ENCODE data around the gene MAN2A2. TPM values are rescaled to one million over a fixed set of nuclear protein-coding genes. Genes with fewer than 3 reads are reported as not detected.

The MAN2A2 gene
- total and polyA plus RNA-seq, 2 experiments from 2014 or later: 11.2 to 32.7 TPM

GRCh38 chr15:90962021-90962420, 58.9 kb downstream of the MAN2A2 start:
- Histone ChIP-seq H3K4me3 (no peak overlapping the region), H3K79me2 (no peaks in the 10 kb centered on the region), H3K9me2 (replicated peaks; ENCODE audit: insufficient read depth) (no peaks in the 10 kb centered on the region), H3K9me3 (ENCODE audit: low read depth) (no peaks in the 10 kb centered on the region), H4K20me1 (ENCODE audit: insufficient read depth, poor library complexity, severe bottlenecking) (no peaks in the 10 kb centered on the region), H3K27ac (no peak overlapping the region), H3K36me3 (replicated peaks; ENCODE audit: insufficient read depth, low read depth) (no peaks in the 10 kb centered on the region), H3K4me1 (ENCODE audit: insufficient read depth) (peaks cover 4% of the 10 kb centered on the region), H2AFZ (no peak overlapping the region), H3K27me3 (no peaks in the 10 kb centered on the region), H3K4me2 (no peak overlapping the region)
- TF ChIP-seq EZH2phosphoT487 (IDR thresholded peaks at IDR 0.05; ENCODE audit: low read depth, severe bottlenecking, unreplicated experiment): no peak
- no peak for TF ChIP-seq EZH2 (IDR thresholded peaks at IDR 0.05; ENCODE audit: borderline replicate concordance)
- WGBS (ENCODE audit: low lambda C conversion rate, missing lambda C conversion rate): 85% methylated on average over 4 of the region's 4 CpGs
- DNase-seq (ENCODE audit: low spot score): no peak

- Histone ChIP-seq H3K4me2 (no peak overlapping the region), H3K9me2 (replicated peaks; ENCODE audit: insufficient read depth) (no peaks in the 10 kb centered on the region), H3K4me3 (no peak overlapping the region), H3K4me1 (ENCODE audit: insufficient read depth) (no peaks in the 10 kb centered on the region), H4K20me1 (ENCODE audit: insufficient read depth, poor library complexity, severe bottlenecking) (no peaks in the 10 kb centered on the region), H3K36me3 (replicated peaks; ENCODE audit: insufficient read depth, low read depth) (no peaks in the 10 kb centered on the region), H2AFZ (no peak overlapping the region), H3K27ac (no peak overlapping the region), H3K79me2 (no peaks in the 10 kb centered on the region), H3K9me3 (ENCODE audit: low read depth) (no peaks in the 10 kb centered on the region), H3K27me3 (no peaks in the 10 kb centered on the region)
- no peak for DNase-seq (ENCODE audit: low spot score)
- TF ChIP-seq EZH2phosphoT487 (IDR thresholded peaks at IDR 0.05; ENCODE audit: low read depth, severe bottlenecking, unreplicated experiment) (no peak), EZH2 (IDR thresholded peaks at IDR 0.05; ENCODE audit: borderline replicate concordance) (no peak)
- TF ChIP-seq, protein P1, sequence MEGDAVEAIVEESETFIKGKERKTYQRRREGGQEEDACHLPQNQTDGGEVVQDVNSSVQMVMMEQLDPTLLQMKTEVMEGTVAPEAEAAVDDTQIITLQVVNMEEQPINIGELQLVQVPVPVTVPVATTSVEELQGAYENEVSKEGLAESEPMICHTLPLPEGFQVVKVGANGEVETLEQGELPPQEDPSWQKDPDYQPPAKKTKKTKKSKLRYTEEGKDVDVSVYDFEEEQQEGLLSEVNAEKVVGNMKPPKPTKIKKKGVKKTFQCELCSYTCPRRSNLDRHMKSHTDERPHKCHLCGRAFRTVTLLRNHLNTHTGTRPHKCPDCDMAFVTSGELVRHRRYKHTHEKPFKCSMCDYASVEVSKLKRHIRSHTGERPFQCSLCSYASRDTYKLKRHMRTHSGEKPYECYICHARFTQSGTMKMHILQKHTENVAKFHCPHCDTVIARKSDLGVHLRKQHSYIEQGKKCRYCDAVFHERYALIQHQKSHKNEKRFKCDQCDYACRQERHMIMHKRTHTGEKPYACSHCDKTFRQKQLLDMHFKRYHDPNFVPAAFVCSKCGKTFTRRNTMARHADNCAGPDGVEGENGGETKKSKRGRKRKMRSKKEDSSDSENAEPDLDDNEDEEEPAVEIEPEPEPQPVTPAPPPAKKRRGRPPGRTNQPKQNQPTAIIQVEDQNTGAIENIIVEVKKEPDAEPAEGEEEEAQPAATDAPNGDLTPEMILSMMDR (IDR thresholded peaks at IDR 0.05; ENCODE audit: poor library complexity): no peak
- WGBS (ENCODE audit: low lambda C conversion rate, missing lambda C conversion rate): 94% methylated on average over 9 of the region's 9 CpGs
Observed at GRCh38 chr15:90966262-90966661, 63.2 kb downstream of the MAN2A2 start.

- 97% methylated on average over 5 of the region's 5 CpGs for WGBS (ENCODE audit: low lambda C conversion rate, missing lambda C conversion rate)
- Histone ChIP-seq H3K27me3 (no peaks in the 10 kb centered on the region), H3K9me2 (replicated peaks; ENCODE audit: insufficient read depth) (no peaks in the 10 kb centered on the region), H3K79me2 (no peaks in the 10 kb centered on the region), H3K9me3 (ENCODE audit: low read depth) (no peaks in the 10 kb centered on the region), H2AFZ (no peak overlapping the region), H3K4me3 (no peak overlapping the region), H3K36me3 (replicated peaks; ENCODE audit: insufficient read depth, low read depth) (no peaks in the 10 kb centered on the region), H3K27ac (no peak overlapping the region), H3K4me2 (no peak overlapping the region), H4K20me1 (ENCODE audit: insufficient read depth, poor library complexity, severe bottlenecking) (no peaks in the 10 kb centered on the region), H3K4me1 (ENCODE audit: insufficient read depth) (no peaks in the 10 kb centered on the region)
- no peak for DNase-seq (ENCODE audit: low spot score)
- TF ChIP-seq, protein P1 (IDR thresholded peaks at IDR 0.05; ENCODE audit: poor library complexity): no peak
- TF ChIP-seq EZH2phosphoT487 (IDR thresholded peaks at IDR 0.05; ENCODE audit: low read depth, severe bottlenecking, unreplicated experiment): no peak
- no peak for TF ChIP-seq EZH2 (IDR thresholded peaks at IDR 0.05; ENCODE audit: borderline replicate concordance)
Observed at GRCh38 chr15:90967206-90967605, 64.1 kb downstream of the MAN2A2 start.

GRCh38 chr15:90968434-90968833, 65.3 kb downstream of the MAN2A2 start:
- Histone ChIP-seq H3K9me3 (ENCODE audit: low read depth) (no peaks in the 10 kb centered on the region), H3K4me3 (no peak overlapping the region), H3K27ac (no peak overlapping the region), H3K4me2 (no peak overlapping the region), H3K36me3 (replicated peaks; ENCODE audit: insufficient read depth, low read depth) (no peaks in the 10 kb centered on the region), H3K4me1 (ENCODE audit: insufficient read depth) (no peaks in the 10 kb centered on the region), H3K79me2 (no peaks in the 10 kb centered on the region), H3K9me2 (replicated peaks; ENCODE audit: insufficient read depth) (no peaks in the 10 kb centered on the region), H3K27me3 (no peaks in the 10 kb centered on the region), H2AFZ (no peak overlapping the region), H4K20me1 (ENCODE audit: insufficient read depth, poor library complexity, severe bottlenecking) (no peaks in the 10 kb centered on the region)
- 95% methylated on average over 1 of the region's 1 CpG for WGBS (ENCODE audit: low lambda C conversion rate, missing lambda C conversion rate)
- no peak for TF ChIP-seq EZH2 (IDR thresholded peaks at IDR 0.05; ENCODE audit: borderline replicate concordance)
- TF ChIP-seq, protein P1 (IDR thresholded peaks at IDR 0.05; ENCODE audit: poor library complexity): no peak
- no peak for TF ChIP-seq EZH2phosphoT487 (IDR thresholded peaks at IDR 0.05; ENCODE audit: low read depth, severe bottlenecking, unreplicated experiment)
- DNase-seq (ENCODE audit: low spot score): no peak

Measured in hepatocyte (in vitro differentiated cells).